Measurements from ENCODE around the gene TMEM273. TPM values are rescaled to one million over a fixed set of nuclear protein-coding genes. Genes with fewer than 3 reads are reported as not detected.

The TMEM273 gene
- total RNA-seq, 4 donors from 2014 or later, result 18.6 to 37.9 (median 28.8) TPM

DNA sequence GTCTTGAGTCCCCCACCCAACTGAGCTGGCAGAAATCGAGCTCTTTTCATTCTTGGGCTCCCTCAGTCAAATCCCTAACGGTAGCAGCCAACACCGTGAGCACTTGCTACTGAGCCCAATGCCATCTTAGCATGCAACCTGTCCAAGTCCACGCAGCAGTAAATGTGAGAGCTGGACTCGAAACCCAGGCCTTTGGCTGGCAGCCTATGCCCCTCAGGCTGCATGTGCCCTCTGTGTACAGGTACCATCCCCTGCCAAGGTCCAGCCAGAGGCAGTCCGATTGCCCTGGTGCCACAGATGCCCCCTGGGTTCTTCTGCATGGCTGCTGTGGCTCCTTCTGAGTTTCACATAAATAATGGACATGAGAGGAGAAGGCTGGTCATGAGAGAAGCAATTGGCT is 1.2 kb upstream of the TMEM273 start:
- Histone ChIP-seq H3K4me1 (peaks cover 0 to 19% (median 13%) of the 10 kb centered on the region in 4 donors), H3K9me3 (no peaks in the 10 kb centered on the region), H3K27me3 (no peaks in the 10 kb centered on the region), H3K4me3 (no peak overlapping the region), H3K27ac (peak overlapping the region in 3 of 4 donors; percentile 62 to 65 (median 65)), H3K36me3 (no peaks in the 10 kb centered on the region)
- WGBS, 2 donors, result 87 to 89% methylated on average over 6 of the region's 6 CpGs
- DNase-seq (ENCODE audit: low spot score in 2 of 2), result no peak
- TF ChIP-seq POLR2A (IDR thresholded peaks at IDR 0.05) (no peak), EP300 (IDR thresholded peaks at IDR 0.05) (no peak)
- TF ChIP-seq, protein P1, sequence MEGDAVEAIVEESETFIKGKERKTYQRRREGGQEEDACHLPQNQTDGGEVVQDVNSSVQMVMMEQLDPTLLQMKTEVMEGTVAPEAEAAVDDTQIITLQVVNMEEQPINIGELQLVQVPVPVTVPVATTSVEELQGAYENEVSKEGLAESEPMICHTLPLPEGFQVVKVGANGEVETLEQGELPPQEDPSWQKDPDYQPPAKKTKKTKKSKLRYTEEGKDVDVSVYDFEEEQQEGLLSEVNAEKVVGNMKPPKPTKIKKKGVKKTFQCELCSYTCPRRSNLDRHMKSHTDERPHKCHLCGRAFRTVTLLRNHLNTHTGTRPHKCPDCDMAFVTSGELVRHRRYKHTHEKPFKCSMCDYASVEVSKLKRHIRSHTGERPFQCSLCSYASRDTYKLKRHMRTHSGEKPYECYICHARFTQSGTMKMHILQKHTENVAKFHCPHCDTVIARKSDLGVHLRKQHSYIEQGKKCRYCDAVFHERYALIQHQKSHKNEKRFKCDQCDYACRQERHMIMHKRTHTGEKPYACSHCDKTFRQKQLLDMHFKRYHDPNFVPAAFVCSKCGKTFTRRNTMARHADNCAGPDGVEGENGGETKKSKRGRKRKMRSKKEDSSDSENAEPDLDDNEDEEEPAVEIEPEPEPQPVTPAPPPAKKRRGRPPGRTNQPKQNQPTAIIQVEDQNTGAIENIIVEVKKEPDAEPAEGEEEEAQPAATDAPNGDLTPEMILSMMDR (IDR thresholded peaks at IDR 0.05), result no peak

DNA sequence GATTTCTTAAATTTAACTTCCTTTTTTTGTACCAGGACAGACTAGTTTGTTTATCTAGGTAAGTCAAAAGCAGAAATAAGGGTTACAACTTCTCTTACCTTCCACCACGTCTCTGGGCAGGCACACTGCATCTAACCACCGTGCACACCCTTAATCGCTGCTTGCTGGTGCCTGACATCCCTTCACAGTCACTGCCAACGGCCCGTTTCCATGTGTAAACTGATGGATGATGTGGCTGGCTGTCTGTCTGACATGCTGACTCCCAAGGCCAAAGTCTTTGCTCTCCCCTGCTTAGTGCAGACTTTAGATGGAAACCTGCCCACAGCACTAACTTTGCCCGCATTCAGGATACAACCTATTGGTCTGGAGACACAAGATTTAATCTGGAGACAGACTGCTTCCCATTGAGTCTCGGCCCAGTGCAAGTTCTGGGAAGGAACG is 1.1 kb downstream of the TMEM273 start:
- Histone ChIP-seq H3K4me3 (peak overlapping the region in 2 of 4 donors; percentile 7 to 41), H3K9me3 (no peaks in the 10 kb centered on the region), H3K4me1 (peaks cover 0 to 19% (median 13%) of the 10 kb centered on the region in 4 donors), H3K27ac (no peak overlapping the region), H3K36me3 (no peaks in the 10 kb centered on the region), H3K27me3 (no peaks in the 10 kb centered on the region)
- TF ChIP-seq POLR2A (IDR thresholded peaks at IDR 0.05), result no peak
- TF ChIP-seq, protein P1 (IDR thresholded peaks at IDR 0.05), result no peak
- TF ChIP-seq EP300 (IDR thresholded peaks at IDR 0.05), result no peak
- DNase-seq (ENCODE audit: low spot score in 2 of 2), result no peak
- WGBS, 2 donors, result 68 to 69% methylated on average over 8 of the region's 8 CpGs

DNA sequence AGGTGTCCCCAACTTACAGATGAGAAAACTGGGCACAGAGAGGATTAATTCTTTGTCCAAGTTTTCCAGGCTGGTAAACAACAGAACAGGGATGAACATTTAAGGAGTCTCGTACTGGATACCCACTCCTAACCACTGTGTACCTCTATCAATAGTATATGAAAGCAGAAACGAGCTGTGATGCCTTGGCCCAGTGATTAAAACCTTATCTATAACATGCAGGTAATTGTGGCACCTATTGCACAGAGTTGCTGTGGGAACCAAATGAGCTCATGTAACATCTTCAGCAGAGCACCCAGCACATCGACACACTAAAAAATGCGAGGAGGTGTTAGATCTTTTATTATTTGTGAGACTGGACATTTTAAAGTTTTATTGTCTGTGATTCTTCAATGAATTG is 1.6 kb downstream of the TMEM273 start:
- peak overlapping the region in 1 of 4 donors; percentile 41 for H3K4me3 ChIP-seq
- 81 to 91% methylated on average over 4 of the region's 4 CpGs for WGBS, 2 donors
- DNase-seq (ENCODE audit: low spot score in 2 of 2), result no peak

DNA sequence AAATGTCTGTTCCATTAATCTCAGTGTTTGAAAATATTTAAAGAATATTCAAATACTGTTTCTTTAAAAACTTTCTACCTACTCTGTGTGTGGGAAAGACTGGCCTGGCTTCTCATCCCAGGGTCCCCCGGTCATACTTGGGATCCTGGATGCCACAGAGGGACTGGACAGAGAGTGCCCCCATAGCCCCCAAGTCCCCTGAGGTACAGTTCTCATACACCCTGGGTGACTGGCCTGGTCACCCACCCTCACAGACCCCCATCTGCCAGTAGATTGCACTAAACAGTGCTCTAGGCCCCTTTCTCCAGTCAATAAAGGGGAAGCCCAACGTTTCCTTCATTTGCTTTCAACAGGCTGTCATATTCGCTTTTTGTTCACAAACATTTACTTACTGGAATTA is 3.0 kb downstream of the TMEM273 start:
- H3K27ac ChIP-seq, result no peak overlapping the region
- H3K4me1 ChIP-seq, result peaks cover 0 to 19% (median 13%) of the 10 kb centered on the region in 4 donors
- no peaks in the 10 kb centered on the region for H3K9me3 ChIP-seq
- DNase-seq (ENCODE audit: low spot score in 2 of 2), result no peak
- WGBS, 2 donors, result 83 to 84% methylated on average over 3 of the region's 3 CpGs
- H3K27me3 ChIP-seq, result no peaks in the 10 kb centered on the region
- no peaks in the 10 kb centered on the region for H3K36me3 ChIP-seq
- TF ChIP-seq, protein P1 (IDR thresholded peaks at IDR 0.05), result no peak
- TF ChIP-seq POLR2A (IDR thresholded peaks at IDR 0.05), result no peak
- no peak for TF ChIP-seq EP300 (IDR thresholded peaks at IDR 0.05)
- no peak overlapping the region for H3K4me3 ChIP-seq

More for the DNA sequence above, 1.6 kb downstream of the TMEM273 start:
- Histone ChIP-seq H3K9me3 (no peaks in the 10 kb centered on the region), H3K27ac (no peak overlapping the region), H3K36me3 (no peaks in the 10 kb centered on the region), H3K4me1 (peaks cover 0 to 19% (median 13%) of the 10 kb centered on the region in 4 donors), H3K27me3 (no peaks in the 10 kb centered on the region)
- TF ChIP-seq POLR2A (IDR thresholded peaks at IDR 0.05) (no peak), EP300 (IDR thresholded peaks at IDR 0.05) (no peak)
- TF ChIP-seq, protein P1 (IDR thresholded peaks at IDR 0.05), result no peak

DNA sequence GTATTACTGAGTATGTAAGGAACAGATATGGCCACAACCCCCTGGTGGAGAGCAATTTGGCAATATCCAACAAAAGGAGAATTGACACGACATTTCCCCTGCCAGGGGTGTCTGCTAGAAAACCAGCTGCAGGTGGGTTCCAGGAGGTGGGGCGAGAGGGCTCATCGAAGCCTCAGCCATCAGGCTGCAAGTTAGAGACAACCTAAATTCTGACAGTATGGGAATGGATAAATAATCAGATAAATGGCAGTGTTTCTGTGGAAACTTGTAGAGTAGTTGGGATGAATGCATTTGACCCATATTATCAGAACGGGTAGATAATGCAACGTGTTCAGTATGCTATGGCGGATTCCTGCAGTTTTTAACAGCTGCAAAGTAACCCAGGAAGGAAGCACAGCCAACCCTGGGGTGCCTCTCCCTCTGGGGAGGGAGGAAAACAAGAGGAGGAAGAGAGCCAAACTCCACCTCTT is 3.5 kb downstream of the TMEM273 start:
- Histone ChIP-seq H3K4me3 (no peak overlapping the region), H3K27me3 (no peaks in the 10 kb centered on the region), H3K4me1 (peaks cover 0 to 16% (median 10%) of the 10 kb centered on the region in 4 donors), H3K9me3 (no peaks in the 10 kb centered on the region), H3K36me3 (no peaks in the 10 kb centered on the region), H3K27ac (no peak overlapping the region)
- TF ChIP-seq, protein P1 (IDR thresholded peaks at IDR 0.05), result no peak
- TF ChIP-seq POLR2A (IDR thresholded peaks at IDR 0.05) (no peak), EP300 (IDR thresholded peaks at IDR 0.05) (no peak)
- 60 to 62% methylated on average over 6 of the region's 6 CpGs for WGBS, 2 donors
- DNase-seq (ENCODE audit: low spot score in 2 of 2), result no peak

Data from tibial nerve (tissue), 4 donors.